Upper lobe of left lung (tissue), 6 donors: ENCODE data around the gene IVL. TPM values are rescaled to one million over a fixed set of nuclear protein-coding genes. Genes with fewer than 3 reads are reported as not detected.

Experiments used
- ATAC-seq, 2 donors: fragments of 200-7000 bp; cut with Tn5 transposase; one replicate each; pipeline ENCODE4 v1.9.1; 2022; ENCODE audit warnings: mild to moderate bottlenecking in 2 of 2, moderate library complexity in 2 of 2; ENCODE audit not compliant: low FRiP score in 2 of 2
- DNase-seq, 2 donors: peaks; one replicate each; pipeline ENCODE4 v3.0.0-alpha.2; 2019 to 2020
- H3K27ac ChIP-seq, 4 donors: fragments of 200-600 bp; sonication (generic); one replicate each; pipeline ENCODE4 v1.5.1; 2016 to 2019
- H3K27me3 ChIP-seq, 4 donors: fragments of 200-600 bp; sonication (generic); one replicate each; pipeline ENCODE4 v1.5.1; 2017 to 2019
- H3K36me3 ChIP-seq, 4 donors: fragments of 200-600 bp; sonication (generic); one replicate each; pipeline ENCODE4 v1.5.1; 2016 to 2019
- H3K4me1 ChIP-seq, 4 donors: fragments of 200-600 bp; sonication (generic); one replicate each; pipeline ENCODE4 v1.5.1; 2018 to 2019
- H3K4me3 ChIP-seq, 4 donors: fragments of 200-600 bp; sonication (generic); one replicate each; pipeline ENCODE4 v1.5.1; 2017 to 2019; ENCODE audit warnings: mild to moderate bottlenecking in 2 of 4, moderate library complexity in 1 of 4
- H3K9me3 ChIP-seq, 4 donors: fragments of 200-600 bp; sonication (generic); one replicate each; pipeline ENCODE4 v1.5.1; 2018 to 2019
- EP300 ChIP-seq, 4 donors: sonication (generic); formaldehyde crosslinking; IDR thresholded peaks; one replicate each; pipeline ENCODE4 v1.5.1; 2017; ENCODE audit warnings: antibody characterized with exemption in 4 of 4, control low read depth in 2 of 4
- POLR2A ChIP-seq, 4 donors: fragments of 450-650 bp; IDR thresholded peaks; one replicate each; pipeline ENCODE4 v1.5.1; 2016 to 2017; ENCODE audit warnings: antibody characterized with exemption in 4 of 4, mild to moderate bottlenecking in 2 of 4
- POLR2AphosphoS5 ChIP-seq, 2 donors: sonication (generic); formaldehyde crosslinking; IDR thresholded peaks; one replicate each; pipeline ENCODE4 v1.5.1; 2017; ENCODE audit warnings: antibody characterized with exemption in 2 of 2
- WGBS, 2 donors: methylation state at CpG; one replicate each; pipeline ENCODE4 v1.1.5; 2017 to 2018; 5-methylcytosine and 5-hydroxymethylcytosine counted together
- total RNA-seq, 6 donors: library from RNA; depleted of rRNA in 4 of 6; stranded (reverse); fragments of >200 nt in 4 of 6; gene quantifications; one replicate each; pipeline versions ENCODE4 v1.1.0 to v1.2.1, GENCODE V29; 2016 to 2021
- TF ChIP-seq, protein P1 (sequence below), 6 experiments: fragments of 450-650 bp in 4 of 6; fragments of 200-600 bp in 2 of 6; sonication (generic) in 2 of 6; IDR thresholded peaks; one replicate each; pipeline ENCODE4 v1.5.1; 2016 to 2019; ENCODE audit warnings: antibody characterized with exemption in 6 of 6
- donor health status: DM: no; HTN: no; CAD: no; lungs with moderate emphysema.
- donor health status: DM: no; HTN: yes; CAD: no; lungs with severe emphysema.

IVL gene
- total RNA-seq, 6 donors from 2014 or later: 0.23 to 0.69 (median 0.35) TPM; not detected in 2

DNA sequence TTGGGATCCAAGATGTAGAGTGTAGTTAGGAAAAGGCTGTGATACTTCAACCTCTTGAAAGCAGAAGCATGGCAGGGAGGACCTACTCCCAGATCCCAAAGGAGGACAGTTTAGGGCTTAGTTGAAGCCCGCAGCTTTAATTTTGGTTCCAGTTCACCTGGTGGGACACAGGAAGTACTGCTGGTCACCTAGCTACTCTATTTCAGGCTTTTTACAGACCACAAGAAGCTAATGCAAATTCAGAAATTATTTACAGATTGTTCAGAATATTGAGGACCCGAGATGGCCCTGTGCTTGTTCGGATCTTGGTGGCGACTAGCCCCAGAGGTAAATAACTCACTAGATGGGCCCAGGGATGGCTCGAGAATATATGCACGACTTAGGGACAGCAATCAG, 36.6 kb upstream of the IVL start:
- WGBS, 2 donors: 91 to 92% methylated on average over 6 of the region's 6 CpGs
- H3K4me3 ChIP-seq: no peak overlapping the region
- TF ChIP-seq, protein P1, sequence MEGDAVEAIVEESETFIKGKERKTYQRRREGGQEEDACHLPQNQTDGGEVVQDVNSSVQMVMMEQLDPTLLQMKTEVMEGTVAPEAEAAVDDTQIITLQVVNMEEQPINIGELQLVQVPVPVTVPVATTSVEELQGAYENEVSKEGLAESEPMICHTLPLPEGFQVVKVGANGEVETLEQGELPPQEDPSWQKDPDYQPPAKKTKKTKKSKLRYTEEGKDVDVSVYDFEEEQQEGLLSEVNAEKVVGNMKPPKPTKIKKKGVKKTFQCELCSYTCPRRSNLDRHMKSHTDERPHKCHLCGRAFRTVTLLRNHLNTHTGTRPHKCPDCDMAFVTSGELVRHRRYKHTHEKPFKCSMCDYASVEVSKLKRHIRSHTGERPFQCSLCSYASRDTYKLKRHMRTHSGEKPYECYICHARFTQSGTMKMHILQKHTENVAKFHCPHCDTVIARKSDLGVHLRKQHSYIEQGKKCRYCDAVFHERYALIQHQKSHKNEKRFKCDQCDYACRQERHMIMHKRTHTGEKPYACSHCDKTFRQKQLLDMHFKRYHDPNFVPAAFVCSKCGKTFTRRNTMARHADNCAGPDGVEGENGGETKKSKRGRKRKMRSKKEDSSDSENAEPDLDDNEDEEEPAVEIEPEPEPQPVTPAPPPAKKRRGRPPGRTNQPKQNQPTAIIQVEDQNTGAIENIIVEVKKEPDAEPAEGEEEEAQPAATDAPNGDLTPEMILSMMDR (IDR thresholded peaks at IDR 0.05): no peak
- TF ChIP-seq POLR2AphosphoS5 (IDR thresholded peaks at IDR 0.05): no peak
- TF ChIP-seq POLR2A (IDR thresholded peaks at IDR 0.05): no peak
- DNase-seq (no peak), ATAC-seq (no peak)
- H3K9me3 ChIP-seq: no peaks in the 10 kb centered on the region
- no peak overlapping the region for H3K27ac ChIP-seq
- no peaks in the 10 kb centered on the region for H3K4me1 ChIP-seq
- H3K27me3 ChIP-seq: no peaks in the 10 kb centered on the region
- H3K36me3 ChIP-seq: no peaks in the 10 kb centered on the region

DNA sequence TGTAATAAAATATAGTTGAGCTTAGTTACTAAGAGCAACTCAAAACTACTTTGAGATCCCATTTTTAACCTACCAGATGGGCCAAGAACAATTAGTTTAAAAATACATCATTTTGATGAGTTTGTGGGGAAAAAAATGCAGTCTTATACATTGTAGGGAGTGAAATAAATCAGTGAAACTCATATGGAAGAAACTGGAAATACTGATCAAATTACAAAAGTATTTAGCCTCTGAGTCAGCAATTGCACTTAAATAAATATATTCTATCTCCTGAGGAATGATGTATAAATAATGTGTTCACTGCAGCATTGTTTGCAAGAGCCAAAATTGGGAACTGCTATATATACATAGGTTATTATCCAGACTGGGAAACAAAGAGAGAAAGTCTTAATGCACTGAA, 34.9 kb upstream of the IVL start:
- Histone ChIP-seq H3K27ac (no peak overlapping the region), H3K9me3 (no peaks in the 10 kb centered on the region), H3K36me3 (no peaks in the 10 kb centered on the region), H3K27me3 (no peaks in the 10 kb centered on the region), H3K4me3 (no peak overlapping the region), H3K4me1 (no peaks in the 10 kb centered on the region)
- no peak for ATAC-seq
- TF ChIP-seq, protein P1 (IDR thresholded peaks at IDR 0.05): no peak
- no peak for TF ChIP-seq EP300 (IDR thresholded peaks at IDR 0.05)
- DNase-seq: no peak

DNA sequence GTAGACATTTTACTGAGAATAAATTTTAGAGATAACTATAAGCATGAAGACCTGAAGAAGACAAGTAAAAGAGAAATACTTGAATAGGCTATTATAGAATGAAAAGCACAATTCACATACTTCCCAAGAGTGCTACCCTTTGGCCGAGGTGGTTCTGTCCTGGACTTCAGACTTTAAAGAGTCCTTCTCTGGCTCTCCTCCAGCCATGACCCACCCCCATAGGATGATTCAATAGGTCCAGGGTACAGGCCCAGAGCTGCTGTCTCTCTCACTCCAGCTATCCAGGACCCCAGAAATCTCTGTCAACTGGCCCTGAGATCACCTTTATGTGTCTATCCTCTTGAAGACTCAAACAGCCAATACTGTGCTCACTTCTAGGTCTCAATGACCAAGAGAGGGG, 31.5 kb upstream of the IVL start:
- no peaks in the 10 kb centered on the region for H3K36me3 ChIP-seq
- DNase-seq: no peak
- no peaks in the 10 kb centered on the region for H3K27me3 ChIP-seq
- TF ChIP-seq POLR2AphosphoS5 (IDR thresholded peaks at IDR 0.05): no peak
- TF ChIP-seq, protein P1 (IDR thresholded peaks at IDR 0.05): no peak
- TF ChIP-seq EP300 (IDR thresholded peaks at IDR 0.05): no peak
- TF ChIP-seq POLR2A (IDR thresholded peaks at IDR 0.05): no peak
- H3K4me1 ChIP-seq: no peaks in the 10 kb centered on the region
- H3K27ac ChIP-seq: no peak overlapping the region
- no peak overlapping the region for H3K4me3 ChIP-seq
- WGBS, 2 donors: 67 to 82% methylated on average over 1 of the region's 1 CpG
- H3K9me3 ChIP-seq: no peaks in the 10 kb centered on the region
- no peak for ATAC-seq

DNA sequence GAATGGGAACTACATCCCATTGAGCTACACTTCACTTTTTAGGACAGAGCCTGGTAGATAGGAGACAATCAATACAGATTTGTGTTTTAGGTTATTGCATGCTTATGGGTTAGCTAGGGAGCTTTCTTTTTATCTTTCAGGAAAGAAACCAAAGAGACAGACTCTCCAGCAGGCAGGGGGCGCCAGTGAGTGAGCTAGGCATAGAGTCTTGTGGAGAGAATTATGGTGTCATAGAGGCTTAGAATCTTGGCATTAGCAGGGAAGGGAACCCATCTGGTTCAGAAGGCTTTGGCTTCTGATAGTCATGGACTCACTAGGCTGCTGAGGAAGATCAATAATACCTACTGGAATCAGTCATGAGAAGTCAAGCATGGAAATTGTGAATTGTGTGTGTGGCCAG, 30.3 kb upstream of the IVL start, which contains the start of gene SMCP:
Gene SMCP (plus strand): TSS at position 281 of the 400 bp plus-strand sequence. CDS start 6,101 bp downstream, outside the sequence.
- Histone ChIP-seq H3K27me3 (no peaks in the 10 kb centered on the region), H3K27ac (no peak within 1 kb of the TSS), H3K9me3 (no peaks in the 10 kb centered on the region), H3K4me3 (no peak within 1 kb of the TSS), H3K36me3 (no peaks in the 10 kb centered on the region), H3K4me1 (no peaks in the 10 kb centered on the region)
- TF ChIP-seq, protein P1 (IDR thresholded peaks at IDR 0.05): no peak
- TF ChIP-seq EP300 (IDR thresholded peaks at IDR 0.05) (no peak), POLR2A (IDR thresholded peaks at IDR 0.05) (no peak), POLR2AphosphoS5 (IDR thresholded peaks at IDR 0.05) (no peak)
- WGBS, 2 donors: 0 to 13% methylated on average over 1 of the region's 1 CpG
- no peak for ATAC-seq
- no peak for DNase-seq

DNA sequence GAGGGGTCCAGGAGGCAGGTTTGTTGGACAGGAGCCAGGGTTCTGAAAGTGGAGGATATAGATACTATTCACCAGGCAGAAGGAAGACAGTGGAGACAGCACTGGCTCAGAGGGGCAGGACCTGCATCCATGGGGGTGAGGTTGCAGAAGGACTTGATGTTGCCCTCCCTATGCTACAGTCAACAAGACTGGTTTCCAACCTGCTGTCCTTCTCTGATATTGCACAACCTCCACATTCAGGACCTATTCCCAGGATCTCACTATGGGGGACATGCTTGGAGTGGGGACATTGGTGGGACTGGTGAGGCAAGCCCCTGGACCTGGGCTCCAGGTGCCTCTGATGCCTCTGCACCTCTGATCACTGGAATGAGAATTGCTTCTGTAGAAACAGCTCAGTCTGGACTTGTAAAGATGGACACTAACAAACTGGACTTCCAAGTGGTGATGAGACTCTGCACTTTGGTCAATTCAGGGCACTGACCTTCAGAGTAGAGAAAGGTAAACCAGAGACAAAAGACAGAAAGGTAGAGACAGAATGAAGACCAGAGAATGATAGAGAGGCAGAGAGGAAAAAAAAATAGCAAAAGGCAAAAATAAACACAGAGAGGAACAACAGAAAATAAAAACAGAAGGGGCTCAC, 28.7 kb upstream of the IVL start:
- H3K27me3 ChIP-seq: no peaks in the 10 kb centered on the region
- no peaks in the 10 kb centered on the region for H3K4me1 ChIP-seq
- no peak overlapping the region for H3K27ac ChIP-seq
- H3K9me3 ChIP-seq: no peaks in the 10 kb centered on the region
- DNase-seq (no peak), ATAC-seq (no peak)
- H3K36me3 ChIP-seq: no peaks in the 10 kb centered on the region
- H3K4me3 ChIP-seq: no peak overlapping the region
- TF ChIP-seq EP300 (IDR thresholded peaks at IDR 0.05): no peak
- TF ChIP-seq, protein P1 (IDR thresholded peaks at IDR 0.05): no peak
- TF ChIP-seq POLR2AphosphoS5 (IDR thresholded peaks at IDR 0.05): no peak
- no peak for TF ChIP-seq POLR2A (IDR thresholded peaks at IDR 0.05)
